ENCODE results near the gene NCBP3.

The NCBP3 gene

DNA sequence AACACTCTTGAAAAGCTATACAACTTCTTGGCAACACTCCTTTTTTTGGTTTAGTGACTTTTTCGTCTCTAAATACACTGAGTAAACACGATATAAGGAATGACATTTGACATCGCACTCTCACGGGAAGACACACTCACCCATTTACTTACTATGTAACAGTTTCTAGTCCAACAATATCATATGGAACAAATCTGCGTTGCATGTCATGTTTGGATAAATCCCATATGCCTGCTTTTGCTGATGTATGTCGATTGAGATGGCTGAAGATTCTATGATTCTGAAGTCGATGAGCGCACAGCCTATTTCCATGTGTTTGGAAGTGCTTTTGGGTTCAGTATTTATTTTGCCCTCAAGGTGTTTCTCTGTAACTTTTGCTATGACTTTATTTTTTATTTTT is 63.3 kb downstream of the NCBP3 start:
- no peak for DNase-seq

DNA sequence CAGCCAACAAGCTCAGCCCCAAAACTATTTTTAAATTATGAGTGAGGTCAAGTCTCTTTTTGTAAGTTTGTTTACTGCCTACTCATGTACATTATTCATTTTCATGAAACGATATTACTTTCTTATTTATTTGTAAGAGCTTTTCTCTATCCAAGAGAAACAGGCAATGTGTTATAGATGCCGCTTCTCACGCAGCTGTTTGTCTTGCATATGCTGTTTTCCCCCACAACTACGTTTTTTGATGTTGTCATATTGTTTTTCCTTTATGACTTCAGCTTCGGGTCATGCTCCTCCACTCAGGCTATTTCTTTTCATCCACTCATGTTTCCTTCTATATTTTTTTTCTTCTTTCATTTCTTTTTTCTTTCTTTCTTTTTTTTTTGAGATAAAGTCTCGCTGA is 65.1 kb downstream of the NCBP3 start:
- no peak for DNase-seq

GRCh38 chr17:3777366-3778120 is 68.5 kb downstream of the NCBP3 start:
- DNase-seq = no peak

- DNase-seq = no peak
These were observed 72.1 kb downstream of the NCBP3 start for GRCh38 chr17:3773966-3774365.

- DNase-seq = no peak
These were observed 72.5 kb downstream of the NCBP3 start for GRCh38 chr17:3773511-3773910.

DNA sequence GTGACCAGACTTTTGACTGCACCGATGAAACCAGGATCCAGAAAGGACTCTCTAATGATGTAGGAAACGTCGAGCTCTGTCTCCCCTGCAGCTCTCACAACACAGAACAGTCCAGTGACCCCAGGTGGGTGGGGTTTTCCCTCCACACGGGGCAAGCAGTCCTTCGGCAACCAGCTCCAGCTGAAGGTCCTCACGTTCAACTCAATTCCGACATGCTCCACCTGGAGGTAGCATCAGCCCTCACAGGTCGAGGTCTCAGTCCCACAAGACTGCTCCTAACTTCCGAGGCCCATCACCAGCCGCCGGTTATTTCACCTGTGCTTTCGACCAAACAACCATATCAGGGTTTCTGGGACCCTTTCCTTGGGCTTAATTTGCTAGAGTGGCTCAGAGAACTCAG is 73.3 kb downstream of the NCBP3 start:
- no peak for DNase-seq

DNA sequence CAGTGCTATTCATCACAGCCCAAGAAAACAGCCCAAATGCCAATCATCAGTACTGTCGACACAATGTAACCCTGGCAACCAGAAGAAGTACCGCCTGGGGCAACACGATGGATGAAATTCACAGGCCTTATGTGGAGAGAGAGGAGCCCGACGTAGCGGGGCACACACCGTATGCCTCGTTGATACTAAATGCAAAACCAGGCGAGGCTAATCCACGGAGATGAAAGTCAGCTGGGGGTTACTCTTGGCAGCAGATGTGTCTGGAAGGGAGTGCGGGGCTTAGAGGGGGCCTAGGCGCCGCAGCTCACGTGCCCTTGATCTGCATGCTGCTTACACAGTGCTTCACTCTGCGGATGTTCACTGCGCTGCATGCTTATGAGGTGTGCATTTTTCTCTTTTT is 74.9 kb downstream of the NCBP3 start:
- DNase-seq = no peak

- no peak for DNase-seq
These were observed 75.6 kb downstream of the NCBP3 start for GRCh38 chr17:3770466-3770865.

DNA sequence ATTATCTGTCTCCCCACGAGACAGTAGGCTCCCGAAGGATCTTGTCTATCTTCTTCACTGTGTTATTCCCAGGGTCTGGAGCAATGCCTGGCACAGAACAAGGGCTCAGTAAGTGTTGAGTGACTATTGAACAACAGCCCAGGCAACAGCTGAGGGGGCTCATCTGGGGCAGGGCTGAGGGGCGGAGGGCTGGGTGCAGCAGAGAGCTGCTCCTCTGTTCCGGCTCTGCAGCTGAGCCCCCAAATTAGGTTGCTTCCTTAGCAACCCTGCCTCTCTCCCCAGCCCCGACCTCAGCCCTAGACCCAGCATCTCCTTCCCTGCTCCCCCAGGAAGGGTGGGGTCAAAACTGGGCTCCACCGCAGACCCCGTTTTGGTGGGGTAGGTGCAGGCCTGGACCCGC is 77.3 kb downstream of the NCBP3 start:
- DNase-seq = no peak

- no peak for DNase-seq
These were observed 77.7 kb downstream of the NCBP3 start for GRCh38 chr17:3768341-3768740.

DNA sequence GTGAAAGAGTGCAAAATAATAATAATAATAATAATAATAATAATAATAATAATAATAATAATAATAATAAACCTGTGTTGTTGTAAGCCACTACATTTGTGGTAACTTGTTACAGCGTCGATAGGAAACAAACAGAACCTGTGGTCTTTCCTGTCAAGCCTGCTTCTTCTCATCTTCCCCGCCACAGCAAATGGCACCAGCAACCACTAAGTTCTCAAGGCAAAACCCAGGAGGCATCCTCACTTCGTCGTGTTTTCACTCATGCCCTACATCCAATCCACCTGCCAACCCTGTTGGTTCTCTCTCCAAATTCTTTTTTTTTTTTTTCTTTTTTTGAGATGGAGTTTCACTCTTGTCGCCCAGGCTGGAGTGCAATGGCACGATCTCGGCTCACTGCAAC is 79.3 kb downstream of the NCBP3 start:
- no peak for DNase-seq

DNA sequence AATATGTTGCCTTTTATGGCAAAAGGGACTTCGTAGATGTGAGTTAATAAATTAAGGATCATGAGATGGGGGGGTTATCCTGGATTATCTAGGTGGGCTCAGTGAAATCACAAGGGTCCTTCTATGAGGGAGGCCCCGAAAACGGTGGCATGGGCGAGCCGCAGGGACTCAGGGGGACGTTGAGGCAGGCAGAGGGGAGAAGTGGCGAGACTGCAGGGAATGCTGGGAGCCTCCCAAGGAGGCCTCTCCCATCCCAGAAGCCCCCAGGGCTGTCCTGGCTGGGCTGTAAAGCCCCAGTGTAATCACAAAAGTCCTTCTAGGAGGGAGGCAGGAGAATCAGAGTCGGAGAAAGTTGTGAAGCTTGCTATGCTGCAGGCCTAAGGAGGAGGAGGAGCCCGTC is 80.1 kb downstream of the NCBP3 start:
- DNase-seq = no peak

GRCh38 chr17:3763777-3764170 is 82.3 kb downstream of the NCBP3 start:
- no peak for DNase-seq

DNA sequence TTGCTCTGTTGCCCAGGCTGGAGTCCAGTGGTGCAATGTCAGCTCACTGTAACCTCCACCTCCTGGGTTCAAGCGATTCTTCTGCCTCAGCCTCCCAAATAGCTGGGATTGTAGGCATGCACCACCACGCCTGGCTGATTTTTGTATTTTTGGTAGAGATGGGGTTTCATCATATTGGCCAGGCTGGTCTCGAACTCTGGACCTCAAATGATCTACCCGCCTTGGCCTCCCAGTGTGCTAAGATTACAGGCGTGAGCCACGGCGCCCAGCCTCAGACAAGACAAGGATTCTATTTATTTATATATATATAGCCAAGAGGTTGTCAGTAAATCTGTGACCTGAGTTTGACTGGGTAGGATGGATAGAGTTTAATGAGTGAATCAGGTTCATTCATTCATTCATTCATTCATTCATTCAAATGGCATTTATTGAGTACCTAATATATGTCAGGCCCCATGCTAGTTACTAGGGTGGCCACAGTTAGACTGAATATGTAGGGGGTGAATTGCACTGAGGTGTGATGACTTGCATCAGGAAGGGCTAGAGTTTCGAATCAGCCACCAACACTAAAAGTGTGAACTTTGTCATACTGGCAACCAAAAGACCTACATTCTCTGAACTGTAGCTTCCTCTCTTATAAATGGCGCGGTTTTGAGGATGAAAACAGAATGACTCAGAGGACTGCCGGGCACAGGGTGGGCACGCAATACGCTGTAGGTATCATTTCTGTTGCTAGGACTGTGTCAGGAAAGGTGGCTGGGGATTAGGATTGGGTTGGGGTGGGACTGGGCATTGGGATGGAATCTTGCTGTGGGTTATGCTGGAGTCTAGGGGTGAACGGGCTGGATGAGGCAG is 82.9 kb downstream of the NCBP3 start:
- DNase-seq = no peak

GRCh38 chr17:3761918-3762380 is 84.1 kb downstream of the NCBP3 start:
- DNase-seq = no peak

GRCh38 chr17:3761036-3761917 is 84.8 kb downstream of the NCBP3 start:
- no peak for DNase-seq

- no peak for DNase-seq
These were observed 86.3 kb downstream of the NCBP3 start for GRCh38 chr17:3759597-3760216.

- no peak for DNase-seq
These were observed 90.6 kb downstream of the NCBP3 start for GRCh38 chr17:3755335-3756030.

DNA sequence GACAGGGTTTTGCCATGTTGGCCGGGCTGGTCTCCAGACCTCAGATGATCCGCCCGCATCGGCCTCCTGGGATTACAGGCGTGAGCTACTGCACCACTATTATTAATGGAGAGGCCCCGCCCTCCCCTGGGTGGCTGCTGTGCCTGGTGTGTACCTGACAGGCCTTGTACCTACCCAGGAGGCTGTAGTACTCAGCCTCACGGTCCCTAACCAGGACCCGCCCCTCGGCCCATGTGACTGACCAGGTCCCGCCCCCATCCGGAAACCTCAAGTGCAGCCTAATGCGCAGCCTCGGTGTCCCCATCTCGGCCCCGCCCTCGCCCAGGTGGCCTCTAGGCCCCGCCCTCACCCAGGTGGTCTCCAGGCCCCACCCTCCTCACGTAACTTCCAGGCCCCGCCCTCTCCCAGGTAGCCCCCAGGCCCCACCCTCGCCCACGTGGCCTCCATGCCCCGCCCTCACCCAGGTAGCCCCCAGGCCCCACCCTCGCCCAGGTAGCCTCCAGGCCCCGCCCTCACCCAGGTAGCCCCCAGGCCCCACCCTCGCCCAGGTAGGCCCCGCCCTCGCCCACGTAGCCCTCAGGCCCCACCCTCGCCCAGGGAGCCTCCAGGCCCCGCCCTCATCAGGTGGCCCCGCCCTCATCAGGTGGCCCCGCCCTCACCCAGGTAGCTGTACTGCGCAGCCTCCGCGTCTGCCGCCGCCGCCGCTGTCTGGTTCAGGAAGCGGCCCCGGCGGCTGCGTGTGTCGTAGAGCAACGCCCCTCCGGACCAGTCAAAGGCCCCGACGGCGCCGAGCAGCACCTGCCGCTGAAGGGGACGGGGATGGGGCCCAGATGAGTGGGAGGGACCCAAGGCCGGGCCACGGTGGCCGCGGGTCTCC is 91.3 kb downstream of the NCBP3 start:
- no peak for DNase-seq

DNA sequence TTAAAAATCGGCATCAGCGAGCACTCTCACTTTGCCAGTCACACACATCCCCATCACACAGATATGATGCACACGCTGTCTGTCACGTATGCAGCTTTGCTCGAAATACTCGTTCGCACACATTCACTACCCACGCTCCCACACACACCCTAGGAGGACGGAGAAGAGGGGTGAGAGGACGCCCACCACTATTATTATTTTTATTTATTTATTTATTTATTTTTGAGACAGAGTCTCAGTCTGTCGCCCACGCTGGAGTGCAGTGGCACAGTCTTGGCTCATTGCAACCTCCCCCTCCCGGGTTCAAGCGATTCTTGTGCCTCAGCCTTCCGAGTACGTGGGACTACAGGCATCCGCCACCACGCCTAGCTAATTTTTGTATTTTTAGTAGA is 92.0 kb downstream of the NCBP3 start:
- DNase-seq = no peak

GRCh38 chr17:3753624-3754023 is 92.4 kb downstream of the NCBP3 start:
- DNase-seq = no peak

All from hippocampal formation (tissue), 2 donors.